AG09319 (cell line): ENCODE results near the gene MB.

Experiments
- DNase-seq: peaks from one replicate; pipeline ENCODE4 v3.0.0-alpha.2; 2010; ENCODE audit warnings: low read depth; ENCODE audit errors: extremely low read depth
- TF ChIP-seq, protein P1 (sequence below): IDR thresholded peaks from 2 replicates; pipeline ENCODE4 v1.5.1; 2011; ENCODE audit warnings: low read depth, mild to moderate bottlenecking, inconsistent platforms, low read length, moderate library complexity

The MB gene

DNA sequence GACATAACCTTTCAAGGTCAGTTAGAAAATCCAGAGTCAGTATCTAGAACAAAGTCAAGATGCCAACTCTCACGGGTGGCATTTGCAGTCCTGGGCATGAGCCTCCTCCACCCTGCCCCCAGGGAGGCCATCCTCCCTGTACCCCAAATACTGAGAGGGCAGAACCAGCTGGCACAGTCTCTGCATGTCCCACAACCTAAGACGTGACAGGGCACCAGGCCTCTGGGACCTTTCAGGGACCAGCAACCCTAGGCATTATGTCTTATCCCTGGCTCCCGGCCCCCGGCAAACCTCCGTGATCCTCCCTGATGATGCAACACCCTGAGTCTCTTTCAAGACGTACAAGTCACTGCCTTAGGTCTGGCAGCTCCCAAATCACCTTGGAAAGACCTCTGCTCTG, 2.0 kb downstream of the MB start:
- TF ChIP-seq, protein P1, sequence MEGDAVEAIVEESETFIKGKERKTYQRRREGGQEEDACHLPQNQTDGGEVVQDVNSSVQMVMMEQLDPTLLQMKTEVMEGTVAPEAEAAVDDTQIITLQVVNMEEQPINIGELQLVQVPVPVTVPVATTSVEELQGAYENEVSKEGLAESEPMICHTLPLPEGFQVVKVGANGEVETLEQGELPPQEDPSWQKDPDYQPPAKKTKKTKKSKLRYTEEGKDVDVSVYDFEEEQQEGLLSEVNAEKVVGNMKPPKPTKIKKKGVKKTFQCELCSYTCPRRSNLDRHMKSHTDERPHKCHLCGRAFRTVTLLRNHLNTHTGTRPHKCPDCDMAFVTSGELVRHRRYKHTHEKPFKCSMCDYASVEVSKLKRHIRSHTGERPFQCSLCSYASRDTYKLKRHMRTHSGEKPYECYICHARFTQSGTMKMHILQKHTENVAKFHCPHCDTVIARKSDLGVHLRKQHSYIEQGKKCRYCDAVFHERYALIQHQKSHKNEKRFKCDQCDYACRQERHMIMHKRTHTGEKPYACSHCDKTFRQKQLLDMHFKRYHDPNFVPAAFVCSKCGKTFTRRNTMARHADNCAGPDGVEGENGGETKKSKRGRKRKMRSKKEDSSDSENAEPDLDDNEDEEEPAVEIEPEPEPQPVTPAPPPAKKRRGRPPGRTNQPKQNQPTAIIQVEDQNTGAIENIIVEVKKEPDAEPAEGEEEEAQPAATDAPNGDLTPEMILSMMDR, result no peak
- DNase-seq, result no peak

DNA sequence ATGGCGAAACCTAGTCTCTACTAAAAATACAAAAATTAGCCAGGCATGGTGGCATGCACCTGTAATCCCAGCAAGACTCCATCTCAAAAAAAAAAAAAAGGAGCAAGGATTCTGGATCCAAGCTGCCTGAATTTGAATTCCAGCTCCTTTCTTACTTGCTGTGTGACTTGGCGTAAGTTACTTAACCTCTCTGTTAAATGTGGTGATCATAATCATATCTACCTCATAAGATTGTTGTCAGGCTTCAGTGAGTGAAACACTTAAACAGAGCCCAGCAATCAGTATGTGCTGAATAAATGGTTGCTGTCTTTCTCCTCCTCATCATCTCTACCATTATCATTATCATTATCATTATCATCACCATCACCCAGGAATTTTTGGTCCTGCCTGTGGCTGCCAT, 2.7 kb downstream of the MB start:
- TF ChIP-seq, protein P1, result no peak
- DNase-seq, result no peak

DNA sequence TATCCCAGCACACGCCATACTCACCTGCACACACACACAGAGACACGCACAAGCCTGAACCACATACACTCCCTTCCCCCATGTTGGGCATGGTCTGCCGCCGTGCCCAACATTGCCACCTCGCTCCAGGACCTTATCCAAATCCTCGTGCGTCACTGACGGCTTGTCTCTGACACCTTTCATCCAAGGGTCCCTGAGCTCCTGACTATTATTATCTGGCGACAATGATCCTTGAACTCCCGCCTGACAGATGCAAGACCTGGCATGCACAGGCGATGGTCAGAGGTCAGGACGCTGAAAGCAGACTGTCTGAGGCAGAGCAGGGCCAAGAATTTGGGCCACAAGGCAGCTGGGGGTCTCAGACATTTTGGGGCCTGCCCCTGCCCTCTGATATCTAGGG, 4.2 kb downstream of the MB start:
- no peak for DNase-seq
- TF ChIP-seq, protein P1, result no peak

DNA sequence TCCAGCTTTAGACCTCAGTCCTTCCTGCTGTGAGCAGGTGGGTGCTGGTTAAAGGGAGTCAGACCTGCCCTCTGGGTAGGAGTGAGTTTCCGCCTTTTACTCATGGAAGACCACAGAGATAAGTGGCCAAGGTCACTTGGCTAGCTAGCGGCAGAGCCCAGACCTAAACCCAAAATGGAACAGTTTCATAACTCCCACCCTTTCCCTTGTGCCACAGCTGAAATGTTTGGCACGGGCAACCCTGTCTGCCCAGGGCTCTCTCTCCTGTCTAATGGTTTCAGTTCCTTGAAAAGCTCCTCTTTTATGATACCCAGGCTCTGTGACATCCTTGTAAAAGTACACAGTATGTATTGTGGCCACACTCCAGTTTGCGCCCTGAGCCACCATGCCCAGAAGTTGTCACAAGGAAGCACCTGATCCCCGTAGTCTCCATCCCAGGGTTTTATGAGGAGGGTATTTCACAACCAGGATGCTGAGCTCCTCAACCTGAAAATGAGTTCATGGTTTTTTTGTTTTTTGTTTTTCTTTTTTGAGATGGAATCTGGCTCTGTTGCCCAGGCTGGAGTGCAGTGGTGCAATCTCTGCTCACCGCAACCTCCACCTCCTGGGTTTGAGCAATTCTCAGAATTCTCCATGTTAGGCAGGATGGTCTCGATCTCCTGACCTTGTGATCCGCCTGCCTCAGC, 5.1 kb downstream of the MB start:
- TF ChIP-seq, protein P1, result no peak
- DNase-seq, result no peak

DNA sequence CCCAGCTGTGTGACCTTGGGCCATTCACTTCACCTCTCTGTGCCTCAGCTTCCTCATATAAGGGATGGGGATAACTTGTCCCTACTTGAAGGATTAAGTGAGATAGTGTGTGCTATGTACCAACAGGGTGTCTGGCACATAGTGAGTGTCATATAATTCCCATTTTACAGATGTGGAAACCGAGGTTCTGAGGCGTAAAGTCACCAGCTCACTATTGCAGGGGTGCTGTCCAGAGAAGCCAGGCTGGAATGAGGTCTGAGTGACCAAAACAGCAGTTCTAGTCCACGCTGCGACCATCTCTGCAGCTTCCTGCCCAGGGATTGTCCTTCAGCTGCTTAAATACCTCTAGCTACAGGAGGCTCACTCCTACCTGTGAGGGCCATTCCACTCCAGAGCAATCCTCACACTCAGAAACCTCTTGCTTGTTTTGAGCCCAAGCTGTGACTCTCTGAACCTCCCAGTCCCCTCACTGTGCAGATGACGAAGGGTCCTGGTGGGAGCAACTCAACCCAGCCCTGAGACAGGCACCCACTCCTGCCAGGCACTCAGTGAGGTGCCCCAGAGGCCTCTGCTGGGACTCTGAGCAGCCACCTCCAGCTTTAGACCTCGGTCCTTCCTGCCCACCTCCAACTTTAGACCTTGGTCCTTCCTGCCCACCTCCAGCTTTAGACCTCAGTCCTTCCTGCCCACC, 5.8 kb downstream of the MB start:
- no peak for DNase-seq
- TF ChIP-seq, protein P1, result no peak

DNA sequence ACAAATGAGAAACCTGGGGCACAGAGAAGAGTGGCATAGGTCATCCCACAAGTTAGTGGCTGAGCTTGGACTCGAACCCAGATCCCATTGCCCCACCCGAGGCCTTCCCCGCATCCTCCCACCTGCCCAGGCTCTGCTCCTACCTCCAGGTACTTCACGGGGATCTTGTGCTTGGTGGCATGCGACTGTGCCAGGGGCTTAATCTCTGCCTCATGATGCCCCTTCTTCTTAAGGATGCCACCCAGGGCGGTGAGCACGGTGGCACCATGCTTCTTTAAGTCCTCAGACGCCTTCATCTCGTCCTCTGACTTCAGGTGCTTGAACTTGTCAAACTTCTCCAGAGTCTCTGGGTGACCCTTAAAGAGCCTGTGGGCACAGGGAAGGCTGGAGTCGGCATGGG, 6.4 kb downstream of the MB start:
- DNase-seq, result no peak
- TF ChIP-seq, protein P1, result no peak

DNA sequence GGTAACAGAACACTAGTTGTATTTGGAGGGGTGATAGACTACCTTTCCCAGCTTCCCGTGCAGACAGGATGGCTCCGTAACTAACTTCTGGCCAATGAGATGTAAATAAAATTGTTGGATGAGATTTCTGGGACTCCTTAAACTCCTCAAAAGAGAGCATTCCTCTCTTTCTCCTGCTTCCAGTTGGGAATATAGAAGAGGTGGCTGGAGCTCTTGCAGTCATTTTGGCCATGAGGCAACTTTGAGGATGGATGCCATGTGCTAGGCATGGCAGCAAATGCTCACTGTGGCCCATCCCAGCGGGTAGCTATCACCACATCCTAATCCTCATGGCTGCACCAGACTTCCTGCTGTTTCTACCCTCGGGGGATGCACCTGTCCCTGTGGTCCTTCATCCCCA, 7.4 kb downstream of the MB start:
- TF ChIP-seq, protein P1, result no peak
- DNase-seq, result no peak
